ENCODE measurements around the gene EYA4.
"Not testable (repeated sequence)": the region's sequence is repeated elsewhere in the genome, so short reads cannot be mapped to it uniquely, and the experiment has no call there.

Gene EYA4

DNA sequence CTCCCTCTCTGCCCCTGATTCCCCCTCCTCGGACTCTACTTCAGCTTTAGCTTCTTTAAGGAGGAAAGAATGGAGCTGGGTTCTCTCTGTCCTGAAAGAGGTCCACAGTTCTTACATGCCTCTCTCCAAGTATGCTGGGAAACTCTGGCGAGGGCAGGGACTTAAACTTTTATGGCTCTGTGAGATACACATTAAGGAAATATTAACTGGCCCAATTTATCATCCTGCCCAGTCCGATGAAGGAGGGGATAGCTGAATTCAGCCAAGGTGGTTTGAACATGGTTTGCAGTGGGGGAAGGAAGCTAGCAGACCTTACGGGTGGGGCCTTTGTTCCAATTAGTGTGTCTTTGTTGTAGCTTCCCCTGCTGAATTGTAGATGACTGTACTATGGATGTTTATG is 121.7 kb downstream of the EYA4 start:
- DNase-seq (ENCODE audit: insufficient read length, low spot score) (no peak), FAIRE-seq (no peak)
- no peak for TF ChIP-seq POLR2A (IDR thresholded peaks at IDR 0.05; ENCODE audit: low read depth, low read length)

DNA sequence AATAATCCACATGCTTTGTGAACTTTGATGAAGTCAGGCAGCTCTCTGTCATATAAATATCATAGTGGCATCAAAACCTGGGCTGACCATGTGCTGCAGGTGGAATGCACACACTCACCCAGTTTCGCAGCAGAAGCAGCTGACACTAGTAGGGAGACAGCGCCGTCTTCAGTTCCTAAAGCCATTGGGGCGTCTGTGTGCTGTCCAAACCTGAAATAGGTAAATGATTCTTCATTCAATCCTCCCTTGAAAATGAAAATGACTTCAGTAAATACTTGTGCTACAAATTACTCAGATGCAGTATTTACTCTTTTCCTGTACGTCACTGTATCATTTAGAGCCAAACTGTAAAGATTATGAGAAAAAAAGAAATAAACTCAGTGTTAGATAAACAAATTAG is 127.5 kb downstream of the EYA4 start:
- TF ChIP-seq POLR2A (IDR thresholded peaks at IDR 0.05; ENCODE audit: low read depth, low read length) = no peak
- DNase-seq (ENCODE audit: insufficient read length, low spot score) (no peak), FAIRE-seq (no peak)

DNA sequence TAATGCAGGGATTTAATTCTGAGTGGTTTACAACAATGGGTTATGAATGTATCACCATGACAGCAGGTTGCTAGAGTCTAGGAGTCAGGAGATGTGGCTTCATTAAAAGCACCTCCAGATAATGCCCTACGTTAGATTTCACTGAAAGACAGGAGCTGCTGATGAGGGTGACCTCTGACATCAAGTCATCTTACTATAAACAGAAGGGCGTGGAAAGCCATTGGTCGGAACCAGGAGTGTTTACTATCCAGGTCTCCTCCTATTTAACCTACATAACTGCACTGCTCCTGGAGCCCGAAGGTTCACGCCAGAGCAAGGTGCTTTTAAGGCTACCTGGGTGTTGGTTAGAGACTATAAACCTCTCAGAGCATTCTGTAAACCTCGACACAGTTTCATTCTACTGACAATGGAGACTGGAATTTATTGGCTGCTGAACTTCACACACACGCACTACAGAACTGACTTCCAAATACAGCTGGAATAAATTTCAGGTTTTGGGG is 128.7 kb downstream of the EYA4 start:
- FAIRE-seq (no peak), DNase-seq (ENCODE audit: insufficient read length, low spot score) (no peak)
- no peak for TF ChIP-seq POLR2A (IDR thresholded peaks at IDR 0.05; ENCODE audit: low read depth, low read length)

DNA sequence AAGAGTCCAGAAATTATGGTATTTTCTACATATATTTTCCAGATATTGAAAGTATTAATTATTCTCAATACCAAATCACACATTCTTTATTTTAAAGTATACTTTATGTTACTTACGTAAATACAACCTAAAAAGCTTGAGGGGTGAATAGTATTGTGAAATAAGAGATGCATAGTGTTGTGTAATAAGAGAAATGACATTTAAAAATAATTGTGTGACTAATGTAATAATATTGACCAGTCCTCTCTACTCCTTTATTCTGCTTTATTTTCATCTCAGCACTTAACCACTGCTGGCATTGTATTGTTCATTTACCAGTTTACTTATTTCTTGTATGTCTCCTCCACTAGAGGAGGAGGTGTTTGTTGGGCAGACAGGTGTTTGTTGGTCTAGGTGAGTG is 135.6 kb downstream of the EYA4 start:
- TF ChIP-seq POLR2A (IDR thresholded peaks at IDR 0.05; ENCODE audit: low read depth, low read length) = no peak
- DNase-seq (ENCODE audit: insufficient read length, low spot score) (no peak), FAIRE-seq (no peak)

DNA sequence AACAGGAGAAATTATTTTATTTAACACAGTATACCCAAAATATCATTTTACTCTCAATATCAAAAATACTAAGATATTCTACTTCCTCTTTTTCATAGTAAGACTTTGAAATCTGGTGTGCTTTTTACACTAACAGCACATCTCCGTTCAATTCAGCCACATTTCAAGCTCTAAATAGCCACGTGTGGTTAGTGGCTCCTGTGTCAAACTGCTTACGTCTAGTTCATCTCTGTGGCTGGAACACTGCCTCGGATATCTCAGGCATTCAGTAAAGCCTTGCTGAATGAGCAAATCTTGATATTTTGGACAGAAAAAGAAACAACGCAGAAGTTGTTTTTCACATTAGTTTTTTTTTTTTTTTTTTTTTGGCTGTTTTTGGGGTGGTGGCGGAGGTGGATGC is 136.1 kb downstream of the EYA4 start:
- no peak for TF ChIP-seq POLR2A (IDR thresholded peaks at IDR 0.05; ENCODE audit: low read depth, low read length)
- DNase-seq (ENCODE audit: insufficient read length, low spot score) (no peak), FAIRE-seq (no peak)

DNA sequence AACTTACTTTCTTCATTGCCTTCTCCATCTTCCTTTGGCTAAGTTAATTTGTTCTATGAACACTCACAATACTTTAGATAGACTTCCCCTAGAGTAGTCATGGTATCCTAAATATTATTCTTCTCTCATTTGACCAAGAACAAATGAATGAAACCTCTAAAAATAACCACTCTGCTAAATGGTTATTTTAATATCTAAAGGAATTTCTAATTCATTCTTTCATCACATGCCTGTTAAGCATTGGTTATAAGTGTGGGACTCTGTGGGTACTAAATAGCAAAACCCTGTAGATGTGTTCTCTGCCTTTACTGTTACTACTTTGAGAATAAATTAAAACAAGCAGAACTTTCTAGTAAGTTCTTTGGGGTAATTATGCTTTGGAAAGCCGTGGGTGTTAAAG is 138.9 kb downstream of the EYA4 start:
- DNase-seq (ENCODE audit: insufficient read length, low spot score) (no peak), FAIRE-seq (no peak)
- TF ChIP-seq POLR2A (IDR thresholded peaks at IDR 0.05; ENCODE audit: low read depth, low read length) = no peak

DNA sequence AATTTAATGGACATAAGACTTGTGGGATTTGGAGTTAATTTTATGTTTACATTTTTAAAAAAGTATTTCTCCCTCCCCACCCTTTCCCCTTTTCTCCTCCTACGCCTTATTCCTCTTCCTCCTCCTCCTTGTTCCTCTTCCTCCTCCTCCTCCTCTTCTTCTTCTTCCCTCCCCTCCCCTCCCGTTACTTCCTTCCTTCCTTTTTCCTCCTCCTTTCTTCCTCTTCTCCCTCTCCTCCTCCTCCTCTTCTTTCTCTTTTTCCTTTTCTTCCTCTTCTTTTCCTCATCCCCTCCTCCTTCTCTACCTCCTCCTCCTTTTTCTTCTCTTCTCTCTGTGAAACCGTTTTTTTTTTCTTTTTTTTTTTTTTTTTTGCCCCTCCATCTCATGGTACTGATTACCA is 139.6 kb downstream of the EYA4 start:
- FAIRE-seq = no peak
- TF ChIP-seq POLR2A (IDR thresholded peaks at IDR 0.05; ENCODE audit: low read depth, low read length) = no peak
- no peak for DNase-seq (ENCODE audit: insufficient read length, low spot score)

DNA sequence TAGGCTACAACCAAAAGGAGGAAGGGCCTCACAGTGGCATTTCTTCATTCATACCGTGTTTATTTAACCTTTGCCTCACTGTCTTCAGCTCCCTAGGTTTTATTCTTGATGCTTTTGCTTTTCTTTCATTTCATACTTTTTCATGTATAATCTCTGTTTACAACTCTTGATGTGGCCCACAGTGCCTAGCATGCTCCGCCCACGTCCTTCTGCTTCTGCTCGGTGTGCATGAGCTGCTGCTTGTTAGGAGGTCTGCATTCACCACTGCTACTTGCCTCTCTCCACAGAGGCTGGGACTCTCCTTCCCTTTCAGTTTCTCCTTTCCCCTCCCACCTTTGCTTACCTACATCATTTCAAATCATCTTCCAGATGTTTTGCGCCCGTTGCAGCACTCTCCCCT is 147.6 kb downstream of the EYA4 start:
- TF ChIP-seq POLR2A (IDR thresholded peaks at IDR 0.05; ENCODE audit: low read depth, low read length) = no peak
- FAIRE-seq (no peak), DNase-seq (ENCODE audit: insufficient read length, low spot score) (no peak)

DNA sequence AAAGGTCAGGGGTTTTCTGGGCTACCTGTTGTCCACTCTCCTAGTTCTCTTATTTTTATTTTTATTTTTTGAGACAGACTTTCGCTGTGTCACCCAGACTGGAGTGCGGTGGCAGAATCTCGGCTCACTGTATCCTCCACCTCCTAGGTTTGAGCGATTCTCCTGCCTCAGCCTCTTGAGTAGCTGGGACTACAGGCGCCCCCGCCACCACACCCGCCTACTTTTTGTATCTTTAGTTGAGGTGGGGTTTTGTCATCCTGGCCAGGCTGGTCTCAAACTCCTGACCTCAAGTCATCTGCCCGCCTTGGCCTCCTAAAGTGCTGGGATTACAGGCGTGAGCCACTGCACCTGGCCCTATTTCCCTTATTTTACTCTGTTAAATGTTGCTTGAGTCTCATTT is 149.0 kb downstream of the EYA4 start:
- no peak for FAIRE-seq
- TF ChIP-seq POLR2A (IDR thresholded peaks at IDR 0.05; ENCODE audit: low read depth, low read length) = no peak

DNA sequence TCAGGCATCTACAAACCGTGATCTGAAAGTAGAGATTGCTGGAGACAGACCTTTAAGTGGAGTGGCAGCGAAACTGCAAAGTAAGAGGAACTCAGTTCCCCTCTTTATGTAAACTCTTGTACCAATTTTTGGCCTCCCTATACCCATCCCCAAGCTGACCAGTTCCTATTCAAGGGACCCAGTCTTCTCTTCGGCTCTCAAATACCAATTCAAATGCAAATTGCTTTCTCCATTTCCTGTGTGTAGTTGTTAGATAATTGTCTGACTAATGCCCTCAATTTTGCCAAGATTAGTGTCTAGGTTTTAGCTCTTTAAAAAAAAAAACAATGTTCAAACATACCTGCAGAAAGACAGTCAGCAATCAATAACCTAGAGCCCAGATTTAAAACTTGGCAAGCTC is 150.9 kb downstream of the EYA4 start:
- FAIRE-seq = no peak
- DNase-seq (ENCODE audit: insufficient read length, low spot score) = no peak
- no peak for TF ChIP-seq POLR2A (IDR thresholded peaks at IDR 0.05; ENCODE audit: low read depth, low read length)

More for the DNA sequence above, 149.0 kb downstream of the EYA4 start:
- no peak for DNase-seq (ENCODE audit: insufficient read length, low spot score)

DNA sequence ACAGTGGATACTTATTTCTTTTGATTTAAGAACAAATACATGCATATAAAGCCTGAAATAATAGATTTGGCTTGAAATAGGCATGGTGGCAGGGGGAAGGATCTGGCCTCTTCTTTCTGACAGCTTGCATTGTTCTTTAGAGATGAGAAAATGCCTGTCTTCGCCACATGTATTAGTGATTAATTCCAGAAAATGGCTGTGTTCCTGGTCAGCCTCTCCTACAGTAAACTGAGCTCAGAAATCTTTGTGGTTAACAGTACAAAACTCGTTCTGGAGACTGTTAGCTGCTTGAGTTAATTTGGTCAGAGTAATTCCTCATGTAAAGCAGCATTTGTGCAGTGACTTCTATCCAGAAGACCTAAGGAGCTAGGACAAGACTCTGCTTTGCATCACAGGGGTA is 151.5 kb downstream of the EYA4 start:
- TF ChIP-seq POLR2A (IDR thresholded peaks at IDR 0.05; ENCODE audit: low read depth, low read length) = no peak
- DNase-seq (ENCODE audit: insufficient read length, low spot score) (no peak), FAIRE-seq (no peak)

DNA sequence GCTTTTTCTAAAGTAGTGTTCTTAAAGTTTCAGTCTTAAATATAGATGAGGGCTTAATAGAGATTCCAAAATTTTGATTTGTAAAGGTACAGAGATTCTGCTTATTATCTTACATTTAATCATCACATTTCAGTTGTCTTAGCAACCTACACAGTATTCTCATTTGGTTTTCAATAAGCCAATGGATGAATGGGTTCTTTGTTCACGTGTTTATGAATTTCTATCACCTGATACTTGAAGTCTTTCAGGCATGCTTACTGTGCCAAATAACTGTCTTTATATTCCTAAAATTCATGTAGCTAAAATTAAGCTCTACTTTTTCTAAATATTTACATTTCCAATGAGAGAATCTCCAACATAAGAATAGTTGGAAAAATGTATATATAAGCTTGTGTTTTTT is 152.7 kb downstream of the EYA4 start:
- no peak for TF ChIP-seq POLR2A (IDR thresholded peaks at IDR 0.05; ENCODE audit: low read depth, low read length)
- no peak for FAIRE-seq

DNA sequence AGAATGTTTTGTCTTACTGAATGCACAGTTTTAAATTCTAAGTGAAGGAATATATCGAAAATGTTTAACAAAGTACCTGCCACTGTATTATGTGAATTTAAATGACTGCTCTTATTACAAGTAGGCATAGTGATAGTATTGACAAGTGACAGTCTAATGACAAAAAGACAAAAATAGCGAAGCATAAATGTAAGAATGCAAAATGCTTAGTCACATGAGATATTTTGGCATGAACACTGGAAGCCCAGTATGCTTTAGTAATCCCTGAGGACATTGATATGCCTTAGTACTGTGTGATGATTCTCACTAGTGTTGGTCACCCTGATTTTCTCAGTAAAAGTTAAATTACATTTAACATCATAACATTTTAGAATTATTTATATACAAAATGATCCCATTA is 153.5 kb downstream of the EYA4 start:
- TF ChIP-seq POLR2A (IDR thresholded peaks at IDR 0.05; ENCODE audit: low read depth, low read length) = no peak
- FAIRE-seq (no peak), DNase-seq (ENCODE audit: insufficient read length, low spot score) (no peak)

More for the DNA sequence above, 152.7 kb downstream of the EYA4 start:
- no peak for DNase-seq (ENCODE audit: insufficient read length, low spot score)

DNA sequence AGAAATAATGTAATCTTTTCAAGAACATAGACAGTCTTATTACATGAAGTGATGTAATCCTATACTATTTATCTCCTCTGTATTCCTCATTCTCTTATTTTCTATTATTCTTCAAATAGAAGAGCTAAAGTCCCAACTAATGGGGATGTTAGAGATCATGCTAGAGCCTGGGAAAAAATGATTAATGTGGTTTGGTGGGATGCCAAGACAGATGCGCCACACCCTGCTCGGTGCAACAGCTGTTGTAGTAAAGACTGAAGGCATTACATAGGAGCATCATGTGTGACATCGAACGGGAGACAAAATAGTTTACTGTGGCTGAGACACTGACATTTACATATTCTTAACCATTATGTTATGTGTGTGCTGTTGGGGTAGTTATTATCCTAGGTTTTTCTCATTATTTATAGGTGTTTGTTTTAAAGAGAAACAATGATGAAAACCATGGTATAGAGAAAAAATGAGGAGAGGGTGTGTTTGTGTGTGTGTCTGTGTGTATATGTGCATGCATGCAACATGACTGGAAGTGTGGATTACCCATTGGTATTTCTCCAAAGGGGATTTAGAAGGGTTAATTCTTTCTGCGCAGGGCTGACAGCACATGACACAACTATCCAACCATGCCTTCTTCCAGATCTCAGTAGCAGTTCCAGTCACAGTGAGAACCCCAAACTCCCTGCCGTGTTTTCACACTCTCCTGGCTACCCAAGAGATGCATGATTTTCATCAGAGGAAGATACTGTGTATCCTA is 155.3 kb downstream of the EYA4 start:
- no peak for TF ChIP-seq POLR2A (IDR thresholded peaks at IDR 0.05; ENCODE audit: low read depth, low read length)
- no peak for DNase-seq (ENCODE audit: insufficient read length, low spot score)
- no peak for FAIRE-seq

DNA sequence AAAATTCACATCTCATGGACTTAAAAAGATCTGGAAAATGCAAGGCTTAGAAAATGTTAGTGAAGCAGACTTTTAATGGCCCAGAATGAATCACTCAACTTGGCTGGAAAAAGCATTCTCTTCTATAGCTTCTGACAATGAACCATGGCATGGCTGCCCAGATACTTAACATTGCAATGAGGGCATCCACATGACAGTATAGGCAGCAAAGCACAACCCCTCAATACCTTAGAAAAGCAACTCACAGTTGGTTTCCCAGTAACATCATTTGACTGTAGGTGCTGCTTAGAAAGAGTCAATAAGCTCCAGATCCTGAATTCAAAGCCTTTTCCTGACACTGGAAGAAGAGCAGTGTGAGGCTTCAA is 155.8 kb downstream of the EYA4 start:
- DNase-seq (ENCODE audit: insufficient read length, low spot score) (no peak), FAIRE-seq (no peak)
- no peak for TF ChIP-seq POLR2A (IDR thresholded peaks at IDR 0.05; ENCODE audit: low read depth, low read length)

DNA sequence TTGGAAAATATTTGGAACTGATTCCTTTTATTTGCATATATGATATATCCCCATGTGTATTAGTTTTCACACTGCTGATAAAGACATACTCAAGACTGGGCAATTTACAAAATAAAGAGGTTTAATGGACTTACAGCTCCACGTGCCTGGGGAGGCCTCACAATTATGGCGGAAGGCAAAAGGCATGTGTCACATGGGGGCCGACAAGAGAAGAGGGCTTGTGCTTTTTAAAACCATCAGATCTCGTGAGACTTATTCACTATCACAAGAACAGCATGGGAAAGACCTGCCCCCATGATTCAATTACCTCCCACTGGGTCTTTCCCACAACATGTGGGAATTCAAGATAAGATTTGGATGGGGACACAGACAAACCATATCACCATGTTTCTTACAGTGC is 156.4 kb downstream of the EYA4 start:
- not testable (repeated sequence) for DNase-seq (ENCODE audit: insufficient read length, low spot score); FAIRE-seq
